ENCODE results near the gene ACIN1. TPM values are rescaled to one million over a fixed set of nuclear protein-coding genes. Genes with fewer than 3 reads are reported as not detected.
"Not testable (repeated sequence)": the region's sequence is repeated elsewhere in the genome, so short reads cannot be mapped to it uniquely, and the experiment has no call there.

Gene ACIN1
- total RNA-seq, 1 donor from 2014 or later, result 36.8 TPM

DNA sequence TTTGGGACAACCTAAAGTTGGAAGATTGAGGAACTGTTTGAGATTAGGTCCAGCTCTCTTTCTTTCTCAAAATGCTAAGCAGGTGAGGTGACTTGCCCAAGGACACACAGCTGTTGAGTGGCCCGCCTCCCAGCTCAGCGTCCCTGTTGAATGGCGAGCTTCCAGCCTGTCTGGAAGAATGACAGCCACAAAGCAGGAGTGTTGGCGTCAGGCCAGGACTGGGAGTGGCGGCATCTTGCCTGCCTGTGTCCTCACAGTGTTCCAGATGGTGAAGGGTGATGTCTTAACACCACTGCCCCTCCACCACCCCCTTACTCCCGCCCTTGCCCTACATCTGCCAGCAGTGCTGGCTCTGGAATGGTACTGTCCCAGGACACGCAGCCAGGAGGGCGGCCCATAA, 28.5 kb upstream of the ACIN1 start:
- no peak for DNase-seq (ENCODE audit: low read depth in 2 of 2)

GRCh38 chr14:23122086-23122485, 27.1 kb upstream of the ACIN1 start:
- no peak for DNase-seq (ENCODE audit: low read depth in 2 of 2)

GRCh38 chr14:23121361-23121771, 26.4 kb upstream of the ACIN1 start:
- peak; percentile 43 to 62 for DNase-seq (ENCODE audit: low read depth in 2 of 2)

- peak; percentile 64 to 83 for DNase-seq (ENCODE audit: low read depth in 2 of 2)
Measured at GRCh38 chr14:23120541-23121251, 25.8 kb upstream of the ACIN1 start.

- DNase-seq (ENCODE audit: low read depth in 2 of 2), result no peak
Measured at GRCh38 chr14:23119363-23120327, 24.7 kb upstream of the ACIN1 start.

GRCh38 chr14:23118506-23119362, 23.8 kb upstream of the ACIN1 start, which contains the start of gene CEBPE:
Gene CEBPE, minus strand, starts transcription at chr14:23119255. Its CDS starts 164 bp downstream, at chr14:23119091.
- no peak for DNase-seq (ENCODE audit: low read depth in 2 of 2)

DNA sequence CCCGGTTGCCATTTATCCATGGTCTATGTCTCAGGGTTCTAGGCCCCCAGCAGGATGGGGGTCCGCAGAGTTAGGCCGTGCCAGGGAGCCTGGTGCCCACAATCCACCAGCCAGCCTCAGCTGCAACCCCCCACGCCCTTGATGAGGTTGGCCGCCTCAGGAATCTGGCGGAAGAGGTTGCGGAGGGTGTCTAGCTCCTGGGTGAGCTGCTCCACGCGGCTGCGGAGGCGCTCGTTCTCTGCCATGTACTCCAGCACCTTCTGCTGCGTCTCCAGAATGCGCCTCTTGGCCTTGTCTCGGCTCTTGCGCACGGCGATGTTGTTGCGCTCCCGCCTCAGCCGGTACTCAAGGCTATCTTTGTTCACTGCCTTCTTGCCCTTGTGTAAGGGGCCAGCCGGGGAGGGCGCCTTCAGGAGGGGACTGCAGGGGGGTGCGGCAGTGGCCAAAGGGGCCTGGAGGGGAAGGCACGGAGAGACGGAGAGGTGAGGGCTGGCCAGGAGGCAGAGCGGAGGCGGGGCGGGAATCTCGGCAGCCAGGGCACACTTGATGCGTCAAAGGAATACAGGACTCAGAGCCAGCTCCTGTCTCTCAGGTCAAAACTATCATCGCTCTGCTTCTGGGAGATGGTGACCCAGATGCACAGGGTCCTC, 22.6 kb upstream of the ACIN1 start:
- DNase-seq (ENCODE audit: low read depth in 2 of 2), result no peak

- DNase-seq (ENCODE audit: low read depth in 2 of 2), result no peak
Measured at GRCh38 chr14:23115918-23116317, 21.0 kb upstream of the ACIN1 start.

- DNase-seq (ENCODE audit: low read depth in 2 of 2), result peak in 1 of 2 donors; percentile 58
Measured at GRCh38 chr14:23115039-23115731, 20.2 kb upstream of the ACIN1 start.

DNA sequence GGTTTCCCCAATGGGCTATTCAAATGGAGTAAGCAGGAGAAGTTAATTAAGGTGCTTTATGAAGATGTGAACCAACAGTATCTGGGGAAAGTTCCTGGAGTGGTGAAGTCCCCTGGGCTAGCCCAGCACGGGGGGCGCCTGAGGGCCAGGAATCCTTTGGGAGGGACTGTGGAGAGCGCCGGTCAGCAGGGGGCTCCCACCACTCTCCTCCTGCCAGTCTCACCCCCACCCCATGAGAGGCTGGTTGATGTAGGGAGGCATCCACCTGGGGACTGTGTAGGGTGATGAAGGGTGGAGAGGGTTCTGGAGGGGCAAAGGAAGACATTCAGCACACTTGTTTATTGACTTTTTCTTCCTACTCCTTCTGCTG, 19.7 kb upstream of the ACIN1 start:
- no peak for DNase-seq (ENCODE audit: low read depth in 2 of 2)

GRCh38 chr14:23114120-23114458, 19.2 kb upstream of the ACIN1 start:
- no peak for DNase-seq (ENCODE audit: low read depth in 2 of 2)

GRCh38 chr14:23113431-23114119, 18.6 kb upstream of the ACIN1 start:
- DNase-seq (ENCODE audit: low read depth in 2 of 2), result no peak

GRCh38 chr14:23112359-23113178, 17.6 kb upstream of the ACIN1 start:
- no peak for DNase-seq (ENCODE audit: low read depth in 2 of 2)

GRCh38 chr14:23110579-23111365, 15.8 kb upstream of the ACIN1 start:
- no peak for DNase-seq (ENCODE audit: low read depth in 2 of 2)

- no peak for DNase-seq (ENCODE audit: low read depth in 2 of 2)
Measured at GRCh38 chr14:23109769-23110168, 14.8 kb upstream of the ACIN1 start.

DNA sequence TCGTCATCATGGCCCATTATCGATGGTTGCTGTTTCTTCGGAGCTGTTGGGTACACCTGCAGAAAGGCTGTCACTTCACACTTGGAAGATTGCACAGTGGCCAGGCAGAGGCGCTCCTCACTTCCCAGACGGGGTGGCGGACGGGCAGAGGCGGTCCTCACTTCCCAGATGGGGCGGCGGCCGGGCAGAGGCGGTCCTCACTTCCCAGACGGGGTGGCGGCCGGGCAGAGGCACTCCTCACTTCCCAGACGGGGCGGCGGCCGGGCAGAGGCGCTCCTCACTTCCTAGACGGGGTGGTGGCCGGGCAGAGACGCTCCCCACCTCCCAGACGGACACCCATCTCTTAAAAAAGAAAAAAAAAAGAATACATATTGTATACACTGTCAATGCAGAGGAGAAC, 13.2 kb upstream of the ACIN1 start:
- DNase-seq (ENCODE audit: low read depth in 2 of 2), result not testable (repeated sequence)

DNA sequence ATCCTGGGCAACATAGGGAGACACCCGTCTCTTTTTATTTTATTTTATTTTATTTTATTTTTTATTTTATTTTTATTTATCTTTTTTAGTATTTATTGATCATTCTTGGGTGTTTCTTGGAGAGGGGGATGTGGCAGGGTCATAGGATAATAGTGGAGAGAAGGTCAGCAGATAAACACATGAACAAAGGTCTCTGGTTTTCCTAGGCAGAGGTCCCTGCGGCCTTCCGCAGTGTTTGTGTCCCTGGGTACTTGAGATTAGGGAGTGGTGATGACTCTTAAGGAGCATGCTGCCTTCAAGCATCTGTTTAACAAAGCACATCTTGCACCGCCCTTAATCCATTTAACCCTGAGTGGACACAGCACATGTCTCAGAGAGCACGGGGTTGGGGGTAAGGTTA, 12.7 kb upstream of the ACIN1 start:
- DNase-seq (ENCODE audit: low read depth in 2 of 2), result not testable (repeated sequence)

DNA sequence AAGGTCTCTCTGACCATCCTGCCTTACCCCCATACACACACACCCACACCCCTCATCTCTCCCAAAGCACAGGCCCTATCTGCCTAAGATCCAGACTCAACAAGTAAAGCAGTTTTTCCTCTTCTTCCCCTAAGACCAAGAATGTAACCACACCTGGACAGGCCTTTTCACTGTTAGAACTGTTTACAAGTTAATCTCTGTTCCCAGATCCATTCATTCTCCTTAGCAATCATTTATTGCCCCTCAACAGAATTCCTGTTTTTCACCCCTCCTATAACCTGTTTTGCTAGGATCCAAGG, 11.8 kb upstream of the ACIN1 start:
- no peak for DNase-seq (ENCODE audit: low read depth in 2 of 2)
